ENCODE results near the gene IL20RA. TPM values are rescaled to one million over a fixed set of nuclear protein-coding genes. Genes with fewer than 3 reads are reported as not detected.

The IL20RA gene
- total RNA-seq, 4 donors from 2014 or later, result 1.1 to 4.6 (median 1.4) TPM

DNA sequence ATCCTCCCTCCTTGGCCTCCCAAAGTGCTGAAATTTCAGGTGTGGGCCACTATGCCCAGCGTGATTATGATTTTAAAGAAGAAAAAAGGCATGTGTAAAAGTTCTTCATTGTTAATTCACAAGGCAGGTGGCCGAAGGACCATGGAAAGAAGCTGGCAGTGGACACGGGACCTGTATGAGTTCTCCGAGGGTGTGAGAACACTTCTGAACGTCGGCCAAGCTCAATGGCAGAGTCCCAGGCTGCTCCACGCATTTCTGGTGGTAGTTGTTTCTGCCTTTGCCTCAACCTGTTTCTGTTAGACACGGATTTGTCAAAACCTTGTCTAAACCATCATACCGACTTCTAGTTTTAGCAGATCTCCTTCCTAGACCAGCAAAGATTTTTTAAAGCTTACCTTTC, 36.6 kb downstream of the IL20RA start:
- no peak for DNase-seq (ENCODE audit: low spot score)
- no peak for ATAC-seq (ENCODE audit: low FRiP score)
- TF ChIP-seq, protein P1, sequence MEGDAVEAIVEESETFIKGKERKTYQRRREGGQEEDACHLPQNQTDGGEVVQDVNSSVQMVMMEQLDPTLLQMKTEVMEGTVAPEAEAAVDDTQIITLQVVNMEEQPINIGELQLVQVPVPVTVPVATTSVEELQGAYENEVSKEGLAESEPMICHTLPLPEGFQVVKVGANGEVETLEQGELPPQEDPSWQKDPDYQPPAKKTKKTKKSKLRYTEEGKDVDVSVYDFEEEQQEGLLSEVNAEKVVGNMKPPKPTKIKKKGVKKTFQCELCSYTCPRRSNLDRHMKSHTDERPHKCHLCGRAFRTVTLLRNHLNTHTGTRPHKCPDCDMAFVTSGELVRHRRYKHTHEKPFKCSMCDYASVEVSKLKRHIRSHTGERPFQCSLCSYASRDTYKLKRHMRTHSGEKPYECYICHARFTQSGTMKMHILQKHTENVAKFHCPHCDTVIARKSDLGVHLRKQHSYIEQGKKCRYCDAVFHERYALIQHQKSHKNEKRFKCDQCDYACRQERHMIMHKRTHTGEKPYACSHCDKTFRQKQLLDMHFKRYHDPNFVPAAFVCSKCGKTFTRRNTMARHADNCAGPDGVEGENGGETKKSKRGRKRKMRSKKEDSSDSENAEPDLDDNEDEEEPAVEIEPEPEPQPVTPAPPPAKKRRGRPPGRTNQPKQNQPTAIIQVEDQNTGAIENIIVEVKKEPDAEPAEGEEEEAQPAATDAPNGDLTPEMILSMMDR (IDR thresholded peaks at IDR 0.05), result no peak

DNA sequence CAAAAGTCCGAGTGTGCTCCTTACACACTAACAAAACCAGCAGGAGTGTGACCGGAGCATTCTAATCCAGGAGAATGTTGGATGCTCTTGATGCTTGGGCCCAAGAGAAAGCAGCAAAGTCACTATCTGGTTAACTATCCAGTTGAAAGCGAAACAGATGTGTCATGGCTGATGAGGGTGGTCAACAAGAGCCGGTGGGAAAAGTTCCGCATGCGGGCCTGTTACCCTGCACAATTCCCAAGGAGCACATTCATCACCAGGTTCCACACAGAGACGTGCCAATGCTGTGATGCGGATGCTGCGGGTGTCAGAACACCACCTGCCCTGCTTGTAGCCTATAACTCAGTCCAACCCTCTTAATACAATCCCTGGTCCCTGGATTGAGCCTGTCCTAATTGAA, 38.7 kb downstream of the IL20RA start:
- TF ChIP-seq, protein P1 (IDR thresholded peaks at IDR 0.05), result no peak
- ATAC-seq (ENCODE audit: low FRiP score), result no peak
- no peak for DNase-seq (ENCODE audit: low spot score)

DNA sequence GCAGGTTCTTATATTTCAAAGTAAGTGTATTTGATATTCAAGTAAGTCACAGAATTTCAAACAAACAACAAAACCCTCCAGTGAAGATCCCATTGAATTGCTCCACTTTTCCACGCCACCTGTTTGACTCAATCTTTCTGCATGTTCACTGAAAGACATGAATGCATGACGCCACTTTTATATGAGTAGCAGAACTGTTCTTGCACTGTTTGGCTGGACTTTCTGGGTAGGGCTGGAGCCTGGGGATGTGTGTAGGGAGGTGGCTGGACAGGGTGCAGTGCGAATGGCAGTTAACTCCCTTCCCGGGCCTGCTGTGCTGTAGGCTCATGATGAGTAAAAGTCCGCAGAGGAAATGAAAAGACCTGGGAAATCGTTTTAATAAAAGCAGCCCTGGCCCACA, 39.7 kb downstream of the IL20RA start:
- TF ChIP-seq, protein P1 (IDR thresholded peaks at IDR 0.05), result no peak
- DNase-seq (ENCODE audit: low spot score), result no peak

DNA sequence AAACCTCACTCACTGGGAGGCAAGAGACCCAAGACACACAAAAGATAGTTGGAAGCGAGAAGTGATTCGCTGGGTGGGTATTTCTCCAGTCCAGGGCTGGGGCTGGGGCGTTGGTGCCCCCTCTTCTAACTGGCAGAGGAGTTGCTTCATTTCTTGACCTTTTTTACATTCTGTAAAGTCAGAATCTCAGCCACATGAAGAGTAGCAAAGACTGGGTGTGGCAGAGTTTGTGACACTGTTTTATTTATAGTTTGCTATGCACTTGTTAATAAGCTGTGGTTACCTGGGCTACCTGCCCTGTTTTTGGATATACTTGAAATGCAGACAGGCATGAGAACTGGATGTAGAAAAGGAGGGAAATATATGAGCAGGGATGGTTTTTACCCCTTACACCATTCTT, 42.3 kb downstream of the IL20RA start:
- no peak for ATAC-seq (ENCODE audit: low FRiP score)
- TF ChIP-seq, protein P1 (IDR thresholded peaks at IDR 0.05), result no peak
- no peak for DNase-seq (ENCODE audit: low spot score)

More for the DNA sequence above, 39.7 kb downstream of the IL20RA start:
- no peak for ATAC-seq (ENCODE audit: low FRiP score)

DNA sequence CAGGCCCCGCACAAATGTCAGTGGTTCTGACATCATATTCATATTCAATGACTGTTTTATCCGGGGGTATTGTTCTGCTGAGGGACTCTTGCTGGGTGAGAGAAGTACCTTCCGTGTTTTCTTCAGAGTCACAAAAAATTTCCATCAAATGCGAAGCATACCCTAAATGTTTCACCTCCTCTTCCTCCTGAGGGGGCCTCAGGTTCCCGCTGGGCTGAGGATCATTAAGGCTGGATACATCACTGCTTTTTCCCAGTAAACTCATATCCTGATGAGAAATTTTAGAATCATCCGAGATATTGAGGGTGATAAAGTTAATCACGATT, 42.8 kb downstream of the IL20RA start:
- TF ChIP-seq, protein P1 (IDR thresholded peaks at IDR 0.05), result no peak
- ATAC-seq (ENCODE audit: low FRiP score) (no peak), DNase-seq (ENCODE audit: low spot score) (no peak)

DNA sequence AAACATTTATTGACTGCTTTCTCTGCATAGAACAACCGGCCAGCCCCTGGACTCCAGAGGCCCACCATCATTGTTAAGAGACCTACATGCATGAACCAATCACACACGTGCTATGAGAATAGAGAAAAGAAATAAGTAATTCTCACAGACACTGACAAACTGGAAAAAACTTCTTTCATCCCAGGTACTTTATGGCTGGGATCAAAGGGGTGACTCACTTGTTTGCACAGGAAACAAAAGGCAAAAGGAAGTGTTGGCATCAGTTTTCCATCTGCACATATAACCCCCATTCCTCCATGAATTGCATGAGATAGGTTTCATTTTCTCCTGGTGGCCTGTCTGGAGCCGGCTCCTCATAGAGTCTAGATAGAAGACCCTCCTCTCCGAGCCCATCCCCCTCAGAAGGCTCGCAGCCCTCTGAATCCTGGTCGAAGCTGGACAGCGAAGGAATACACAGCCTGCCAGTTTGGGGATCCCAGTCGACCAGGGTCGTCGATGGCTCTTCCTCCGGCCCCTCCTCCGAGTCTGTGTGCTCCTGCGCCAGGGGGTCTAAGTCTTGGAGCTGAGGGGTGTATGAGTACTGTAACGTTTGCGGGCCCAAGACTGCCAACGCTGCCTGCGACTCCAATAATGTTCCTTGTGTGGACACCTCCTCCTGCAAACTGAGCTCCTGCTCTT, 43.3 kb downstream of the IL20RA start:
- ATAC-seq (ENCODE audit: low FRiP score) (no peak), DNase-seq (ENCODE audit: low spot score) (no peak)
- TF ChIP-seq, protein P1 (IDR thresholded peaks at IDR 0.05), result no peak

DNA sequence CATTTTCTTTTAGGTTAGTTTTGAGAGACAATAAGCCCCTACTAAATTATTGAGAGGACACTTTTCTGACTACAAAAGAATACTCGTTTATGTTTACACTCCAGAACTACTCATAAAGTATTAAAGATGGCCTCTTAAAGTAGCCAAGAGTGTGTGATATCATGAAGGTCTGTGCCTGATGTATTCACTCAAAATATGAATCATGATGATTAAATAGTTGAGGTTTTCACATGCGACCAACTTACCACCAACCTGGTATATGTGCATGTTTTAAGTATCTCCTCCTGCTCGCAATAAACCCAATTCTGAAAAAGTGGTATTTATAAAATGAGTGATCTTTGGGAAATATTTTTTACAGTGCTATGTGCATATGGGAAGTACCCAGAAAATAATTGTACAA, 43.9 kb downstream of the IL20RA start:
- TF ChIP-seq, protein P1 (IDR thresholded peaks at IDR 0.05), result no peak
- DNase-seq (ENCODE audit: low spot score) (no peak), ATAC-seq (ENCODE audit: low FRiP score) (no peak)

Data from omental fat pad (tissue), 4 donors.